SU-DHL-6 (cell line): ENCODE measurements around the gene HIF3A.

Experiments
- H2AFZ ChIP-seq: fragments of 200-600 bp; sonication (generic); 2 replicates; pipeline ENCODE4 v1.6.1; 2014; ENCODE audit warnings: low read depth, mild to moderate bottlenecking, moderate library complexity, mixed read lengths, antibody characterized with exemption, low read length; ENCODE audit not compliant: severe bottlenecking
- H3F3A ChIP-seq: fragments of 200-600 bp; shearing (Covaris generic); 2 replicates; pipeline ENCODE4 v1.6.0; 2016; ENCODE audit warnings: antibody characterized with exemption, mild to moderate bottlenecking; ENCODE audit not compliant: insufficient read depth
- H3K27ac ChIP-seq: fragments of 200-600 bp; sonication (generic); 2 replicates; pipeline ENCODE4 v1.5.1; 2016; ENCODE audit warnings: low read depth, mild to moderate bottlenecking, low read length, moderate library complexity, mixed read lengths
- H3K27me3 ChIP-seq: fragments of 200-600 bp; sonication (generic), shearing (Covaris generic); 2 replicates; pipeline ENCODE4 v1.6.0; 2014; ENCODE audit warnings: mild to moderate bottlenecking, low read length
- H3K36me3 ChIP-seq: fragments of 200-600 bp; sonication (generic); 2 replicates; pipeline ENCODE4 v1.6.1; 2014; ENCODE audit warnings: mild to moderate bottlenecking, low read length, mixed read lengths
- H3K4me2 ChIP-seq: fragments of 300-600, 200-600 bp; shearing (Covaris generic), sonication (generic); 2 replicates; pipeline ENCODE4 v1.6.0; 2014; ENCODE audit warnings: low read length, low read depth, mild to moderate bottlenecking; ENCODE audit not compliant: poor library complexity, severe bottlenecking
- H3K4me3 ChIP-seq: fragments of 200-600 bp; sonication (generic); 2 replicates; pipeline ENCODE4 v1.5.1; 2014; ENCODE audit warnings: antibody characterized with exemption, low read length, mild to moderate bottlenecking, mixed read lengths; ENCODE audit not compliant: insufficient read depth, poor library complexity, severe bottlenecking
- H3K79me2 ChIP-seq: fragments of 200-600 bp; sonication (generic); 2 replicates; pipeline ENCODE4 v1.6.1; 2014; ENCODE audit warnings: mild to moderate bottlenecking, low read length, moderate library complexity; ENCODE audit not compliant: insufficient read depth
- H3K9ac ChIP-seq: fragments of 200-600 bp; sonication (generic); 2 replicates; pipeline ENCODE4 v1.7.0; 2014; ENCODE audit warnings: mild to moderate bottlenecking, low read length
- H3K9me2 ChIP-seq: fragments of 200-600 bp; sonication (generic); replicated peaks from 2 replicates; pipeline ENCODE4 v1.6.1; 2014; ENCODE audit warnings: low read length; ENCODE audit not compliant: insufficient read depth
- H3K9me3 ChIP-seq: fragments of 200-600 bp; sonication (generic); 2 replicates; pipeline ENCODE4 v1.6.1; 2014; ENCODE audit warnings: low read length, mixed read lengths; ENCODE audit not compliant: insufficient read depth
- H4K20me1 ChIP-seq: fragments of 200-600 bp; sonication (generic); 2 replicates; pipeline ENCODE4 v1.6.1; 2014; ENCODE audit warnings: low read depth, mild to moderate bottlenecking, antibody characterized with exemption, low read length, moderate library complexity, mixed read lengths
- EZH2phosphoT487 ChIP-seq: fragments of 200-600 bp; sonication (generic), shearing (Covaris generic); conservative IDR thresholded peaks from 2 replicates; pipeline ENCODE4 v1.6.1; 2018; ENCODE audit warnings: mild to moderate bottlenecking, antibody characterized with exemption, low read length, moderate library complexity, mixed read lengths
- TF ChIP-seq, protein P1 (sequence below): fragments of 200-600 bp; sonication (generic); IDR thresholded peaks from one replicate; pipeline ENCODE4 v1.5.1; 2017; ENCODE audit warnings: antibody characterized with exemption, mild to moderate bottlenecking, low read length, moderate library complexity; ENCODE audit not compliant: insufficient read depth, poor library complexity, severe bottlenecking

Gene HIF3A

DNA sequence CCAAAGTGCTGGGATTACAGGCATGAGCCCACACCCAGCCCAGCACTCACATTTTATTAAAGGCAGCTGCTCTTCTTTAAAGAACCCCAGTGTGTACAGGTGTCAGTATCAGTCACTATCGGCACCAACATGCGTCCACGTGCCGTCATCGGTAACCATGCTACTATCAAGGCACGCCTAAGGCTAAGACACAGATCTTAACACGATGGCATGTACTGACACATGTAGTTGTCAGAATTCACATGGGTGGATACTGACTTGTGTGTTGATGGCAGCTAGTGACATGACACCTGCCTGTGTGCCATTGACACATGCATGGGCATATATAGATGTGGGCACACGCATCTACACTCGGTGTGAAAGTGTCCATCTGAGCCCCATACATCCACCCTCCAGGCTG lies 12.2 kb upstream of the HIF3A start:
- no peaks in the 10 kb centered on the region for H3K9me2 ChIP-seq
- H3K36me3 ChIP-seq, result no peaks in the 10 kb centered on the region
- no peaks in the 10 kb centered on the region for H4K20me1 ChIP-seq
- no peak overlapping the region for H3K4me3 ChIP-seq
- no peaks in the 10 kb centered on the region for H3K27me3 ChIP-seq
- H3F3A ChIP-seq, result no peaks in the 10 kb centered on the region
- TF ChIP-seq EZH2phosphoT487, result no peak
- TF ChIP-seq, protein P1, sequence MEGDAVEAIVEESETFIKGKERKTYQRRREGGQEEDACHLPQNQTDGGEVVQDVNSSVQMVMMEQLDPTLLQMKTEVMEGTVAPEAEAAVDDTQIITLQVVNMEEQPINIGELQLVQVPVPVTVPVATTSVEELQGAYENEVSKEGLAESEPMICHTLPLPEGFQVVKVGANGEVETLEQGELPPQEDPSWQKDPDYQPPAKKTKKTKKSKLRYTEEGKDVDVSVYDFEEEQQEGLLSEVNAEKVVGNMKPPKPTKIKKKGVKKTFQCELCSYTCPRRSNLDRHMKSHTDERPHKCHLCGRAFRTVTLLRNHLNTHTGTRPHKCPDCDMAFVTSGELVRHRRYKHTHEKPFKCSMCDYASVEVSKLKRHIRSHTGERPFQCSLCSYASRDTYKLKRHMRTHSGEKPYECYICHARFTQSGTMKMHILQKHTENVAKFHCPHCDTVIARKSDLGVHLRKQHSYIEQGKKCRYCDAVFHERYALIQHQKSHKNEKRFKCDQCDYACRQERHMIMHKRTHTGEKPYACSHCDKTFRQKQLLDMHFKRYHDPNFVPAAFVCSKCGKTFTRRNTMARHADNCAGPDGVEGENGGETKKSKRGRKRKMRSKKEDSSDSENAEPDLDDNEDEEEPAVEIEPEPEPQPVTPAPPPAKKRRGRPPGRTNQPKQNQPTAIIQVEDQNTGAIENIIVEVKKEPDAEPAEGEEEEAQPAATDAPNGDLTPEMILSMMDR, result no peak
- no peaks in the 10 kb centered on the region for H3K79me2 ChIP-seq
- H3K9me3 ChIP-seq, result no peaks in the 10 kb centered on the region
- H3K27ac ChIP-seq, result no peak overlapping the region
- no peak overlapping the region for H3K9ac ChIP-seq
- no peak overlapping the region for H2AFZ ChIP-seq
- no peak overlapping the region for H3K4me2 ChIP-seq

DNA sequence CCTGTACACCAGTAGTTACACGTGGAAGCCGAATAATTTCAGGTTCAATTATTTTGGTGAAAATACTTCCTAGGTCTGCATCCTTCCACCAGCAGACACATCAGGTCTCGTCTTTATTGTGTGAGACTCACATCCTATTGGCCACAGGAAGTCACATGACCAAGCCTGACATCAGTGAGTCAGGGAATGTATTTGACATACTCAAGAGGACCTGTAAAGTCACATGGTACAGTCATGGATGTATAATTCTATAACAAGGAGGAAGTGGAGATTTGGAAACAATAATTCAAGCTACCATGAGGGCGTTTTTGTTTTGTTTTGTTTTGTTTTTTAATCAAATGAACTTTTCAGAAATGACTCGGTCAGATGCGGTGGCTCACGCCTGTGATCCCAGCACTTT lies 9.3 kb upstream of the HIF3A start:
- Histone ChIP-seq H3F3A (no peaks in the 10 kb centered on the region), H3K27ac (no peak overlapping the region), H3K9me3 (no peaks in the 10 kb centered on the region), H3K9me2 (no peaks in the 10 kb centered on the region), H3K9ac (no peak overlapping the region), H3K27me3 (no peaks in the 10 kb centered on the region), H3K4me3 (no peak overlapping the region), H4K20me1 (no peaks in the 10 kb centered on the region), H2AFZ (no peak overlapping the region), H3K4me2 (no peak overlapping the region), H3K36me3 (no peaks in the 10 kb centered on the region), H3K79me2 (no peaks in the 10 kb centered on the region)
- TF ChIP-seq, protein P1, result no peak
- TF ChIP-seq EZH2phosphoT487, result no peak

- TF ChIP-seq, protein P1, result no peak
- no peak overlapping the region for H3K27ac ChIP-seq
Observed at GRCh38 chr19:46288896-46289588, 7.8 kb upstream of the HIF3A start.

More at GRCh38 chr19:46288896-46289588, 7.8 kb upstream of the HIF3A start:
- Histone ChIP-seq H3K9me2 (no peaks in the 10 kb centered on the region), H2AFZ (no peak overlapping the region), H3K36me3 (no peaks in the 10 kb centered on the region), H3K4me2 (no peak overlapping the region), H3K79me2 (no peaks in the 10 kb centered on the region), H3F3A (no peaks in the 10 kb centered on the region), H3K4me3 (no peak overlapping the region), H4K20me1 (no peaks in the 10 kb centered on the region), H3K9me3 (no peaks in the 10 kb centered on the region), H3K9ac (no peak overlapping the region), H3K27me3 (no peaks in the 10 kb centered on the region)
